Measurements from ENCODE around the gene CREB5.

- TF ChIP-seq, protein P1, sequence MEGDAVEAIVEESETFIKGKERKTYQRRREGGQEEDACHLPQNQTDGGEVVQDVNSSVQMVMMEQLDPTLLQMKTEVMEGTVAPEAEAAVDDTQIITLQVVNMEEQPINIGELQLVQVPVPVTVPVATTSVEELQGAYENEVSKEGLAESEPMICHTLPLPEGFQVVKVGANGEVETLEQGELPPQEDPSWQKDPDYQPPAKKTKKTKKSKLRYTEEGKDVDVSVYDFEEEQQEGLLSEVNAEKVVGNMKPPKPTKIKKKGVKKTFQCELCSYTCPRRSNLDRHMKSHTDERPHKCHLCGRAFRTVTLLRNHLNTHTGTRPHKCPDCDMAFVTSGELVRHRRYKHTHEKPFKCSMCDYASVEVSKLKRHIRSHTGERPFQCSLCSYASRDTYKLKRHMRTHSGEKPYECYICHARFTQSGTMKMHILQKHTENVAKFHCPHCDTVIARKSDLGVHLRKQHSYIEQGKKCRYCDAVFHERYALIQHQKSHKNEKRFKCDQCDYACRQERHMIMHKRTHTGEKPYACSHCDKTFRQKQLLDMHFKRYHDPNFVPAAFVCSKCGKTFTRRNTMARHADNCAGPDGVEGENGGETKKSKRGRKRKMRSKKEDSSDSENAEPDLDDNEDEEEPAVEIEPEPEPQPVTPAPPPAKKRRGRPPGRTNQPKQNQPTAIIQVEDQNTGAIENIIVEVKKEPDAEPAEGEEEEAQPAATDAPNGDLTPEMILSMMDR (conservative IDR thresholded peaks at IDR 0.05; ENCODE audit: low read depth in 2 of 2) = no peak
- TF ChIP-seq ZNF114 (CRISPR knock-in tag; IDR thresholded peaks at IDR 0.05) (no peak), STAT1 (IDR thresholded peaks at IDR 0.05; ENCODE audit: unreplicated experiment) (no peak), NANOG (IDR thresholded peaks at IDR 0.05; ENCODE audit: borderline replicate concordance) (no peak), POLR2AphosphoS5 (IDR thresholded peaks at IDR 0.05; ENCODE audit: low read depth) (no peak), EZH2 (IDR thresholded peaks at IDR 0.05; ENCODE audit: low read depth, unreplicated experiment) (no peak), JUNB (IDR thresholded peaks at IDR 0.05; ENCODE audit: unreplicated experiment) (no peak), CREB1 (CRISPR knock-in tag; IDR thresholded peaks at IDR 0.05; ENCODE audit: low read depth) (no peak)
- TF ChIP-seq, protein P2, sequence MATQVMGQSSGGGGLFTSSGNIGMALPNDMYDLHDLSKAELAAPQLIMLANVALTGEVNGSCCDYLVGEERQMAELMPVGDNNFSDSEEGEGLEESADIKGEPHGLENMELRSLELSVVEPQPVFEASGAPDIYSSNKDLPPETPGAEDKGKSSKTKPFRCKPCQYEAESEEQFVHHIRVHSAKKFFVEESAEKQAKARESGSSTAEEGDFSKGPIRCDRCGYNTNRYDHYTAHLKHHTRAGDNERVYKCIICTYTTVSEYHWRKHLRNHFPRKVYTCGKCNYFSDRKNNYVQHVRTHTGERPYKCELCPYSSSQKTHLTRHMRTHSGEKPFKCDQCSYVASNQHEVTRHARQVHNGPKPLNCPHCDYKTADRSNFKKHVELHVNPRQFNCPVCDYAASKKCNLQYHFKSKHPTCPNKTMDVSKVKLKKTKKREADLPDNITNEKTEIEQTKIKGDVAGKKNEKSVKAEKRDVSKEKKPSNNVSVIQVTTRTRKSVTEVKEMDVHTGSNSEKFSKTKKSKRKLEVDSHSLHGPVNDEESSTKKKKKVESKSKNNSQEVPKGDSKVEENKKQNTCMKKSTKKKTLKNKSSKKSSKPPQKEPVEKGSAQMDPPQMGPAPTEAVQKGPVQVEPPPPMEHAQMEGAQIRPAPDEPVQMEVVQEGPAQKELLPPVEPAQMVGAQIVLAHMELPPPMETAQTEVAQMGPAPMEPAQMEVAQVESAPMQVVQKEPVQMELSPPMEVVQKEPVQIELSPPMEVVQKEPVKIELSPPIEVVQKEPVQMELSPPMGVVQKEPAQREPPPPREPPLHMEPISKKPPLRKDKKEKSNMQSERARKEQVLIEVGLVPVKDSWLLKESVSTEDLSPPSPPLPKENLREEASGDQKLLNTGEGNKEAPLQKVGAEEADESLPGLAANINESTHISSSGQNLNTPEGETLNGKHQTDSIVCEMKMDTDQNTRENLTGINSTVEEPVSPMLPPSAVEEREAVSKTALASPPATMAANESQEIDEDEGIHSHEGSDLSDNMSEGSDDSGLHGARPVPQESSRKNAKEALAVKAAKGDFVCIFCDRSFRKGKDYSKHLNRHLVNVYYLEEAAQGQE (IDR thresholded peaks at IDR 0.05; ENCODE audit: unreplicated experiment) = no peak
These were observed 286.5 kb downstream of the CREB5 start for GRCh38 chr7:28698840-28699239.
